HEK293 (cell line): ENCODE results near the gene TMEM218.

Experiments used
- CTCF ChIA-PET: fragments of 350-600 bp; formaldehyde crosslinking; extraction: SDS; loops from one replicate; lab custom pipeline; 2021; ENCODE audit warnings: antibody characterized with exemption; lab: Yijun Ruan, JAX
- POLR2A ChIA-PET: fragments of 300-600 bp; formaldehyde crosslinking; extraction: SDS; loops from one replicate; lab custom pipeline; 2020; ENCODE audit warnings: antibody characterized with exemption, inconsistent platforms; lab: Yijun Ruan, JAX
- H3K27ac ChIP-seq: fragments of 200-500 bp; sonication (Bioruptor generic); 2 replicates; pipeline ENCODE4 v1.5.1; 2014; ENCODE audit warnings: low read depth, low read length, control low read depth, inconsistent platforms; ENCODE audit errors: extremely low read depth
- H3K36me3 ChIP-seq, 2 experiments: fragments of 200-500 bp in 1 of 2; sonication (Bioruptor generic) in 1 of 2; 1 replicate in 1 of 2; 2 replicates in 1 of 2; pipeline ENCODE4 v1.5.1; 2014 to 2017; ENCODE audit warnings: inconsistent platforms in 2 of 2, low read length in 2 of 2; ENCODE audit not compliant: control insufficient read depth in 2 of 2, insufficient read depth in 1 of 2
- H3K4me1 ChIP-seq: fragments of 200-500 bp; sonication (Bioruptor generic); 2 replicates; pipeline ENCODE4 v1.5.1; 2014; ENCODE audit warnings: mild to moderate bottlenecking, low read length, inconsistent platforms; ENCODE audit not compliant: control insufficient read depth, insufficient read depth
- H3K4me3 ChIP-seq: 2 replicates; pipeline ENCODE4 v1.5.1; 2011; ENCODE audit warnings: low read depth, mild to moderate bottlenecking, control low read depth, low read length, moderate library complexity
- H3K9me3 ChIP-seq: fragments of 200-500 bp; sonication (Bioruptor generic); 2 replicates; pipeline ENCODE4 v1.5.1; 2014; ENCODE audit warnings: low read depth, low read length, inconsistent platforms; ENCODE audit not compliant: control insufficient read depth, insufficient read depth
- BCL11A ChIP-seq: fragments of 450-650 bp; formaldehyde crosslinking; IDR thresholded peaks from 2 replicates; pipeline ENCODE4 v1.5.1; 2016; ENCODE audit warnings: low read depth, missing biosample characterization, missing genetic modification characterization
- KLF7 ChIP-seq: fragments of 450-650 bp; formaldehyde crosslinking; IDR thresholded peaks from 2 replicates; pipeline ENCODE4 v1.5.1; 2016; ENCODE audit warnings: missing biosample characterization, missing genetic modification characterization, borderline replicate concordance
- SETDB1 ChIP-seq: IDR thresholded peaks from one replicate; pipeline ENCODE4 v1.6.1; 2017; ENCODE audit warnings: mild to moderate bottlenecking, low read length, moderate library complexity, mixed read lengths; ENCODE audit not compliant: insufficient read length
- ZBTB1 ChIP-seq: fragments of 450-650 bp; formaldehyde crosslinking; IDR thresholded peaks from 2 replicates; pipeline ENCODE4 v1.5.1; 2016; ENCODE audit warnings: missing biosample characterization, missing genetic modification characterization
- ZBTB21 ChIP-seq: fragments of 450-650 bp; formaldehyde crosslinking; IDR thresholded peaks from 2 replicates; pipeline ENCODE4 v1.5.1; 2017; ENCODE audit warnings: missing biosample characterization, missing genetic modification characterization
- ZEB2 ChIP-seq: fragments of 450-650 bp; formaldehyde crosslinking; IDR thresholded peaks from 2 replicates; pipeline ENCODE4 v1.5.1; 2016; ENCODE audit warnings: missing biosample characterization, missing genetic modification characterization
- ZFHX2 ChIP-seq: fragments of 450-650 bp; formaldehyde crosslinking; conservative IDR thresholded peaks from 2 replicates; pipeline ENCODE4 v1.5.1; 2016; ENCODE audit warnings: missing biosample characterization, missing genetic modification characterization
- ZNF10 ChIP-seq: fragments of 450-650 bp; formaldehyde crosslinking; IDR thresholded peaks from 2 replicates; pipeline ENCODE4 v1.5.1; 2017; ENCODE audit warnings: missing biosample characterization, missing genetic modification characterization
- ZNF184 ChIP-seq: fragments of 450-650 bp; IDR thresholded peaks from 2 replicates; pipeline ENCODE4 v1.5.1; 2018; ENCODE audit warnings: missing biosample characterization, mild to moderate bottlenecking, missing genetic modification characterization
- ZNF2 ChIP-seq: fragments of 450-650 bp; formaldehyde crosslinking; IDR thresholded peaks from 2 replicates; pipeline ENCODE4 v1.5.1; 2016; ENCODE audit warnings: missing biosample characterization, missing genetic modification characterization
- ZNF223 ChIP-seq: fragments of 450-650 bp; formaldehyde crosslinking; IDR thresholded peaks from 2 replicates; pipeline ENCODE4 v1.5.1; 2016; ENCODE audit warnings: missing biosample characterization, missing genetic modification characterization
- ZNF24 ChIP-seq: fragments of 450-650 bp; formaldehyde crosslinking; IDR thresholded peaks from 2 replicates; pipeline ENCODE4 v1.5.1; 2016; ENCODE audit warnings: missing biosample characterization, missing genetic modification characterization
- ZNF302 ChIP-seq: fragments of 450-650 bp; formaldehyde crosslinking; IDR thresholded peaks from 2 replicates; pipeline ENCODE4 v1.5.1; 2016; ENCODE audit warnings: missing biosample characterization, missing genetic modification characterization, low read depth
- ZNF311 ChIP-seq: fragments of 450-650 bp; formaldehyde crosslinking; IDR thresholded peaks from 2 replicates; pipeline ENCODE4 v1.5.1; 2017; ENCODE audit warnings: missing biosample characterization, missing genetic modification characterization, borderline replicate concordance
- ZNF324 ChIP-seq: fragments of 450-650 bp; formaldehyde crosslinking; IDR thresholded peaks from 2 replicates; pipeline ENCODE4 v1.5.1; 2016; ENCODE audit warnings: missing biosample characterization, missing genetic modification characterization
- ZNF362 ChIP-seq: fragments of 450-650 bp; formaldehyde crosslinking; IDR thresholded peaks from 2 replicates; pipeline ENCODE4 v1.5.1; 2016; ENCODE audit warnings: missing biosample characterization, missing genetic modification characterization
- ZNF391 ChIP-seq: fragments of 450-650 bp; formaldehyde crosslinking; IDR thresholded peaks from 2 replicates; pipeline ENCODE4 v1.5.1; 2016; ENCODE audit warnings: low read depth, missing biosample characterization, missing genetic modification characterization, borderline replicate concordance
- ZNF423 ChIP-seq: fragments of 450-650 bp; formaldehyde crosslinking; IDR thresholded peaks from 2 replicates; pipeline ENCODE4 v1.5.1; 2016; ENCODE audit warnings: missing biosample characterization, missing genetic modification characterization
- ZNF521 ChIP-seq: fragments of 450-650 bp; formaldehyde crosslinking; IDR thresholded peaks from 2 replicates; pipeline ENCODE4 v1.5.1; 2017; ENCODE audit warnings: missing biosample characterization, mild to moderate bottlenecking, missing genetic modification characterization
- ZNF624 ChIP-seq: fragments of 450-650 bp; formaldehyde crosslinking; IDR thresholded peaks from 2 replicates; pipeline ENCODE4 v1.5.1; 2017; ENCODE audit warnings: missing biosample characterization, missing genetic modification characterization
- ZNF629 ChIP-seq: fragments of 450-650 bp; formaldehyde crosslinking; IDR thresholded peaks from 2 replicates; pipeline ENCODE4 v1.5.1; 2017; ENCODE audit warnings: missing biosample characterization, missing genetic modification characterization
- ZSCAN18 ChIP-seq: fragments of 450-650 bp; formaldehyde crosslinking; IDR thresholded peaks from 2 replicates; pipeline ENCODE4 v1.5.1; 2016; ENCODE audit warnings: missing biosample characterization, missing genetic modification characterization
- ZSCAN30 ChIP-seq: fragments of 450-650 bp; IDR thresholded peaks from 2 replicates; pipeline ENCODE4 v1.5.1; 2018; ENCODE audit warnings: missing biosample characterization, mild to moderate bottlenecking, missing genetic modification characterization, moderate library complexity
- ZXDB ChIP-seq: fragments of 450-650 bp; formaldehyde crosslinking; IDR thresholded peaks from 2 replicates; pipeline ENCODE4 v1.5.1; 2016; ENCODE audit warnings: missing biosample characterization, missing genetic modification characterization
- TF ChIP-seq, protein P1 (sequence below): fragments of 450-650 bp; formaldehyde crosslinking; IDR thresholded peaks from 2 replicates; pipeline ENCODE4 v1.5.1; 2016; ENCODE audit warnings: missing biosample characterization, missing genetic modification characterization
- TF ChIP-seq, protein P2 (sequence below): fragments of 450-650 bp; formaldehyde crosslinking; IDR thresholded peaks from 2 replicates; pipeline ENCODE4 v1.5.1; 2016; ENCODE audit warnings: missing biosample characterization, missing genetic modification characterization, low read depth

The TMEM218 gene

DNA sequence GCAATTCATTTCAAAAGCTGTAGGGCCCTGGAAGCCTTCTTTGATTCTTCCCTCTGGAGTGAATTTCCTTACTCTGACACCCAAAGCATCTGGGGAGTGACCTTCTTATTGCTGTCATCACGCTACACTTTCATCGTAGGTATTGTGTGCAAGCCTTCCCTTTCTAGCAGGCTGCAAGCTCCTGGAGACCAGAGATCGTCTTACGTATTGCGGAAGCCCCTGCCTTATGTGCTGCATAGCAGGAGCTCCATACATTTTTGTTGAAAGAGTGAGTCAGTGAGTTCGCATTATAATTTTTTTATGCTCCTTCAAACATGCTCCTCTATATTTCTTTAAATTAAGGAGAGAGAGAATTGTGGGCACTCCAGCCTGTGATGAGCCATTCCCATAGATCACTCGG is 21.2 kb upstream of the TMEM218 start:
- Histone ChIP-seq H3K4me1 (no peaks in the 10 kb centered on the region), H3K27ac (no peak overlapping the region), H3K9me3 (no peaks in the 10 kb centered on the region), H3K4me3 (no peak overlapping the region), H3K36me3 (no peaks in the 10 kb centered on the region)
- ChIA-PET CTCF (interaction anchor here (0.7 to 2.0 kb wide), 4 partner anchors 8 to 41 kb away, joined by 3 to 5 read pairs (median 4); no protein-coding TSS in a partner anchor), POLR2A (no interaction called here)
- TF ChIP-seq ZNF423 (tag by site-specific recombination) (no peak), ZNF10 (tag by site-specific recombination) (no peak), SETDB1 (no peak), KLF7 (tag by site-specific recombination) (no peak), ZSCAN18 (no peak), ZNF223 (tag by site-specific recombination) (no peak), ZNF24 (no peak), ZNF311 (tag by site-specific recombination) (no peak), ZBTB1 (tag by site-specific recombination) (no peak), ZNF324 (tag by site-specific recombination) (no peak), ZFHX2 (tag by site-specific recombination) (no peak), ZNF362 (tag by site-specific recombination) (no peak), ZNF624 (tag by site-specific recombination) (no peak), ZNF391 (tag by site-specific recombination) (no peak), ZSCAN30 (tag by site-specific recombination) (no peak), ZNF521 (tag by site-specific recombination) (no peak), ZNF2 (tag by site-specific recombination) (no peak), ZXDB (tag by site-specific recombination) (no peak), ZNF184 (tag by site-specific recombination) (no peak)
- TF ChIP-seq, protein P1, sequence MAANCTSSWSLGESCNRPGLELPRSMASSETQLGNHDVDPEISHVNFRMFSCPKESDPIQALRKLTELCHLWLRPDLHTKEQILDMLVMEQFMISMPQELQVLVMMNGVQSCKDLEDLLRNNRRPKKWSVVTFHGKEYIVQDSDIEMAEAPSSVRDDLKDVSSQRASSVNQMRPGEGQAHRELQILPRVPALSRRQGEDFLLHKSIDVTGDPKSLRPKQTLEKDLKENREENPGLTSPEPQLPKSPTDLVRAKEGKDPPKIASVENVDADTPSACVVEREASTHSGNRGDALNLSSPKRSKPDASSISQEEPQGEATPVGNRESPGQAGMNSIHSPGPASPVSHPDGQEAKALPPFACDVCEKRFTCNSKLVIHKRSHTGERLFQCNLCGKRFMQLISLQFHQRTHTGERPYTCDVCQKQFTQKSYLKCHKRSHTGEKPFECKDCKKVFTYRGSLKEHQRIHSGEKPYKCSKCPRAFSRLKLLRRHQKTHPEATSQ (tag by site-specific recombination): no peak

- H3K9me3 ChIP-seq: no peaks in the 10 kb centered on the region
- POLR2A ChIA-PET: no interaction called here
- H3K27ac ChIP-seq: no peak overlapping the region
- no peaks in the 10 kb centered on the region for H3K4me1 ChIP-seq
- no peak overlapping the region for H3K4me3 ChIP-seq
- no peaks in the 10 kb centered on the region for H3K36me3 ChIP-seq
- TF ChIP-seq, protein P2, sequence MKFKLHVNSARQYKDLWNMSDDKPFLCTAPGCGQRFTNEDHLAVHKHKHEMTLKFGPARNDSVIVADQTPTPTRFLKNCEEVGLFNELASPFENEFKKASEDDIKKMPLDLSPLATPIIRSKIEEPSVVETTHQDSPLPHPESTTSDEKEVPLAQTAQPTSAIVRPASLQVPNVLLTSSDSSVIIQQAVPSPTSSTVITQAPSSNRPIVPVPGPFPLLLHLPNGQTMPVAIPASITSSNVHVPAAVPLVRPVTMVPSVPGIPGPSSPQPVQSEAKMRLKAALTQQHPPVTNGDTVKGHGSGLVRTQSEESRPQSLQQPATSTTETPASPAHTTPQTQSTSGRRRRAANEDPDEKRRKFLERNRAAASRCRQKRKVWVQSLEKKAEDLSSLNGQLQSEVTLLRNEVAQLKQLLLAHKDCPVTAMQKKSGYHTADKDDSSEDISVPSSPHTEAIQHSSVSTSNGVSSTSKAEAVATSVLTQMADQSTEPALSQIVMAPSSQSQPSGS (tag by site-specific recombination): peak; percentile 83
- no peak for TF ChIP-seq BCL11A
- TF ChIP-seq ZEB2 (tag by site-specific recombination): 0 out of 2 replicates have a peak, but pooled peaks have one; percentile 20
- TF ChIP-seq ZNF302: no peak
- 0 out of 2 replicates have a peak, but pooled peaks have one; percentile 19 for TF ChIP-seq ZBTB21
- TF ChIP-seq ZNF629: peak; percentile 60
- CTCF ChIA-PET: interaction anchor here (0.7 to 2.0 kb wide), 4 partner anchors 8 to 40 kb away, joined by 3 to 5 read pairs (median 4); no protein-coding TSS in a partner anchor
These were observed 20.6 kb upstream of the TMEM218 start for GRCh38 chr11:125132071-125132470.
